ENCODE data around the gene SPAG16. TPM values are rescaled to one million over a fixed set of nuclear protein-coding genes. Genes with fewer than 3 reads are reported as not detected.

Gene SPAG16
- total and polyA plus RNA-seq, 12 donors = 8.4 to 28.3 (median 19.1) TPM

GRCh38 chr2:214412679-214413078 lies 1128.4 kb downstream of the SPAG16 start:
- no peak for ATAC-seq

GRCh38 chr2:214436470-214436869 lies 1152.2 kb downstream of the SPAG16 start:
- Histone ChIP-seq H3K9me3 (no peaks in the 10 kb centered on the region), H3K4me3 (no peak overlapping the region), H3K27me3 (no peaks in the 10 kb centered on the region), H3K27ac (no peak overlapping the region), H3K4me1 (no peaks in the 10 kb centered on the region), H3K36me3 (no peaks in the 10 kb centered on the region)
- 92 to 93% methylated on average over 4 of the region's 4 CpGs for WGBS, 2 donors
- intact Hi-C loops (cut with DNase I) = no loop called here
- DNase-seq (no peak), ATAC-seq (no peak)
- TF ChIP-seq CTCF (IDR thresholded peaks at IDR 0.05) = no peak

More at GRCh38 chr2:214412679-214413078, 1128.4 kb downstream of the SPAG16 start:
- Histone ChIP-seq H3K27ac (no peak overlapping the region), H3K9me3 (no peaks in the 10 kb centered on the region), H3K4me1 (no peaks in the 10 kb centered on the region), H3K27me3 (no peaks in the 10 kb centered on the region), H3K36me3 (no peaks in the 10 kb centered on the region), H3K4me3 (no peak overlapping the region)
- TF ChIP-seq CTCF (IDR thresholded peaks at IDR 0.05) = no peak
- no peak for DNase-seq
- intact Hi-C loops (cut with DNase I) = no loop called here
- 74 to 76% methylated on average over 1 of the region's 1 CpG for WGBS, 2 donors

- no peaks in the 10 kb centered on the region for H3K9me3 ChIP-seq
- no peaks in the 10 kb centered on the region for H3K4me1 ChIP-seq
- H3K4me3 ChIP-seq = no peak overlapping the region
- no peak for DNase-seq
- no peaks in the 10 kb centered on the region for H3K36me3 ChIP-seq
- no peak for ATAC-seq
- no peak overlapping the region for H3K27ac ChIP-seq
- TF ChIP-seq CTCF (IDR thresholded peaks at IDR 0.05) = no peak
- H3K27me3 ChIP-seq = no peaks in the 10 kb centered on the region
- intact Hi-C loops (cut with DNase I) = no loop called here
- 79 to 86% methylated on average over 4 of the region's 4 CpGs for whole genome bisulfite sequencing, 2 donors
Observed at GRCh38 chr2:214450118-214450894, 1166.0 kb downstream of the SPAG16 start.

GRCh38 chr2:214451516-214452275 lies 1167.4 kb downstream of the SPAG16 start:
- Histone ChIP-seq H3K9me3 (no peaks in the 10 kb centered on the region), H3K27me3 (no peaks in the 10 kb centered on the region), H3K4me1 (no peaks in the 10 kb centered on the region), H3K4me3 (no peak overlapping the region), H3K27ac (no peak overlapping the region), H3K36me3 (no peaks in the 10 kb centered on the region)
- ATAC-seq (no peak), DNase-seq (no peak)
- intact Hi-C loops (cut with DNase I) = no loop called here
- TF ChIP-seq CTCF (IDR thresholded peaks at IDR 0.05) = no peak
- WGBS, 2 donors = 62 to 72% methylated on average over 2 of the region's 2 CpGs

Small RNA genes within 50 kb of the gene (microRNA-seq; reads per million reads assigned to microRNA genes)
- gene MIR4438 = 0 reads per million in 2 donors

Other genes starting within 250 kb of the SPAG16 start
- 1 to 10 TPM; 2.0 to 8.1 (median 6.0) TPM for gene IKZF2, start 132.9 kb upstream of the SPAG16 start, total RNA-seq
- under 1 TPM; 0.36 to 0.80 TPM for gene IKZF2, start 132.9 kb upstream of the SPAG16 start, polyA plus RNA-seq

All from heart right ventricle (tissue), 16 donors.